HEK293 (cell line): ENCODE results near the gene PLXND1.
A peak's percentile ranks its signal among the peaks of the same experiment; 100 is the strongest.

Experiments
- CTCF ChIA-PET: fragments of 350-600 bp; formaldehyde crosslinking; extraction: SDS; loops from one replicate; lab custom pipeline; 2021; ENCODE audit warnings: antibody characterized with exemption; lab: Yijun Ruan, JAX
- POLR2A ChIA-PET: fragments of 300-600 bp; formaldehyde crosslinking; extraction: SDS; loops from one replicate; lab custom pipeline; 2020; ENCODE audit warnings: antibody characterized with exemption, inconsistent platforms; lab: Yijun Ruan, JAX
- H3K27ac ChIP-seq: fragments of 200-500 bp; sonication (Bioruptor generic); 2 replicates; pipeline ENCODE4 v1.5.1; 2014; ENCODE audit warnings: low read depth, low read length, control low read depth, inconsistent platforms; ENCODE audit errors: extremely low read depth
- H3K36me3 ChIP-seq, 2 experiments: fragments of 200-500 bp in 1 of 2; sonication (Bioruptor generic) in 1 of 2; 1 replicate in 1 of 2; 2 replicates in 1 of 2; pipeline ENCODE4 v1.5.1; 2014 to 2017; ENCODE audit warnings: inconsistent platforms in 2 of 2, low read length in 2 of 2; ENCODE audit not compliant: control insufficient read depth in 2 of 2, insufficient read depth in 1 of 2
- H3K4me1 ChIP-seq: fragments of 200-500 bp; sonication (Bioruptor generic); 2 replicates; pipeline ENCODE4 v1.5.1; 2014; ENCODE audit warnings: mild to moderate bottlenecking, low read length, inconsistent platforms; ENCODE audit not compliant: control insufficient read depth, insufficient read depth
- H3K4me3 ChIP-seq: 2 replicates; pipeline ENCODE4 v1.5.1; 2011; ENCODE audit warnings: low read depth, mild to moderate bottlenecking, control low read depth, low read length, moderate library complexity
- H3K9me3 ChIP-seq: fragments of 200-500 bp; sonication (Bioruptor generic); 2 replicates; pipeline ENCODE4 v1.5.1; 2014; ENCODE audit warnings: low read depth, low read length, inconsistent platforms; ENCODE audit not compliant: control insufficient read depth, insufficient read depth
- AEBP2 ChIP-seq: fragments of 450-650 bp; formaldehyde crosslinking; IDR thresholded peaks from 2 replicates; pipeline ENCODE4 v1.5.1; 2016; ENCODE audit warnings: missing biosample characterization, missing genetic modification characterization, borderline replicate concordance
- BCL11B ChIP-seq: fragments of 450-650 bp; formaldehyde crosslinking; IDR thresholded peaks from 2 replicates; pipeline ENCODE4 v1.5.1; 2016; ENCODE audit warnings: low read depth, missing biosample characterization, missing genetic modification characterization
- MEIS1 ChIP-seq: sonication (generic); formaldehyde crosslinking; IDR thresholded peaks from 2 replicates; pipeline ENCODE4 v1.8.1; 2022; ENCODE audit warnings: missing genetic modification reagents, mild to moderate bottlenecking, borderline replicate concordance
- ZBTB48 ChIP-seq: fragments of 450-650 bp; formaldehyde crosslinking; IDR thresholded peaks from 2 replicates; pipeline ENCODE4 v1.5.1; 2016; ENCODE audit warnings: missing biosample characterization, missing genetic modification characterization
- ZFHX2 ChIP-seq: fragments of 450-650 bp; formaldehyde crosslinking; conservative IDR thresholded peaks from 2 replicates; pipeline ENCODE4 v1.5.1; 2016; ENCODE audit warnings: missing biosample characterization, missing genetic modification characterization
- ZIC2 ChIP-seq: fragments of 450-650 bp; formaldehyde crosslinking; IDR thresholded peaks from 2 replicates; pipeline ENCODE4 v1.5.1; 2016; ENCODE audit warnings: missing biosample characterization, missing genetic modification characterization
- ZNF112 ChIP-seq: fragments of 450-650 bp; formaldehyde crosslinking; IDR thresholded peaks from 2 replicates; pipeline ENCODE4 v1.5.0; 2017; ENCODE audit warnings: missing biosample characterization, missing genetic modification characterization
- ZNF148 ChIP-seq: fragments of 450-650 bp; formaldehyde crosslinking; IDR thresholded peaks from 2 replicates; pipeline ENCODE4 v1.5.0; 2017; ENCODE audit warnings: missing biosample characterization, missing genetic modification characterization, borderline replicate concordance
- ZNF175 ChIP-seq: fragments of 450-650 bp; formaldehyde crosslinking; IDR thresholded peaks from 2 replicates; pipeline ENCODE4 v1.5.1; 2016; ENCODE audit warnings: missing biosample characterization, missing genetic modification characterization
- ZNF239 ChIP-seq: fragments of 450-650 bp; formaldehyde crosslinking; IDR thresholded peaks from 2 replicates; pipeline ENCODE4 v1.5.1; 2016; ENCODE audit warnings: missing biosample characterization, missing genetic modification characterization
- ZNF514 ChIP-seq: fragments of 450-650 bp; formaldehyde crosslinking; IDR thresholded peaks from 2 replicates; pipeline ENCODE4 v1.5.1; 2016; ENCODE audit warnings: missing biosample characterization, missing genetic modification characterization
- ZNF518A ChIP-seq: fragments of 450-650 bp; formaldehyde crosslinking; conservative IDR thresholded peaks from 2 replicates; pipeline ENCODE4 v1.5.1; 2016; ENCODE audit warnings: low read depth, missing biosample characterization, missing genetic modification characterization
- ZNF529 ChIP-seq: fragments of 450-650 bp; formaldehyde crosslinking; IDR thresholded peaks from 2 replicates; pipeline ENCODE4 v1.5.1; 2017; ENCODE audit warnings: missing genetic modification characterization, missing biosample characterization; ENCODE audit not compliant: insufficient replicate concordance
- ZNF549 ChIP-seq: fragments of 450-650 bp; IDR thresholded peaks from 2 replicates; pipeline ENCODE4 v1.5.1; 2018; ENCODE audit warnings: missing biosample characterization, missing genetic modification characterization, mild to moderate bottlenecking, inconsistent platforms, moderate library complexity
- ZNF660 ChIP-seq: fragments of 450-650 bp; IDR thresholded peaks from 2 replicates; pipeline ENCODE4 v1.5.1; 2018; ENCODE audit warnings: missing biosample characterization, mild to moderate bottlenecking, missing genetic modification characterization
- ZNF768 ChIP-seq: fragments of 450-650 bp; formaldehyde crosslinking; IDR thresholded peaks from 2 replicates; pipeline ENCODE4 v1.5.1; 2018; ENCODE audit warnings: missing biosample characterization, mild to moderate bottlenecking, missing genetic modification characterization
- TF ChIP-seq, protein P1 (sequence below): fragments of 450-650 bp; formaldehyde crosslinking; IDR thresholded peaks from 2 replicates; pipeline ENCODE4 v1.5.1; 2017; ENCODE audit warnings: missing biosample characterization, mild to moderate bottlenecking, missing genetic modification characterization, moderate library complexity

The PLXND1 gene

GRCh38 chr3:129613367-129613740 lies 6.9 kb upstream of the PLXND1 start:
- POLR2A ChIA-PET: interaction anchor here (0.6 to 1.1 kb wide), 2 partner anchors 12 to 284 kb away, joined by 3 to 5 read pairs; no protein-coding TSS in a partner anchor
- Histone ChIP-seq H3K4me3 (no peak overlapping the region), H3K27ac (no peak overlapping the region), H3K9me3 (no peaks in the 10 kb centered on the region), H3K4me1 (0 out of 2 replicates have a peak, but pooled peaks cover 3% of the 10 kb centered on the region), H3K36me3 (no peaks in the 10 kb centered on the region)
- no peak for TF ChIP-seq BCL11B
- TF ChIP-seq, protein P1, sequence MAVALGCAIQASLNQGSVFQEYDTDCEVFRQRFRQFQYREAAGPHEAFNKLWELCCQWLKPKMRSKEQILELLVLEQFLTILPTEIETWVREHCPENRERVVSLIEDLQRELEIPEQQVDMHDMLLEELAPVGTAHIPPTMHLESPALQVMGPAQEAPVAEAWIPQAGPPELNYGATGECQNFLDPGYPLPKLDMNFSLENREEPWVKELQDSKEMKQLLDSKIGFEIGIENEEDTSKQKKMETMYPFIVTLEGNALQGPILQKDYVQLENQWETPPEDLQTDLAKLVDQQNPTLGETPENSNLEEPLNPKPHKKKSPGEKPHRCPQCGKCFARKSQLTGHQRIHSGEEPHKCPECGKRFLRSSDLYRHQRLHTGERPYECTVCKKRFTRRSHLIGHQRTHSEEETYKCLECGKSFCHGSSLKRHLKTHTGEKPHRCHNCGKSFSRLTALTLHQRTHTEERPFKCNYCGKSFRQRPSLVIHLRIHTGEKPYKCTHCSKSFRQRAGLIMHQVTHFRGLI (tag by site-specific recombination): no peak
- TF ChIP-seq ZNF768: no peak
- no peak for TF ChIP-seq ZBTB48 (tag by site-specific recombination)
- TF ChIP-seq MEIS1: no peak
- no peak for TF ChIP-seq ZNF175 (tag by site-specific recombination)
- no peak for TF ChIP-seq ZNF529 (tag by site-specific recombination)
- no peak for TF ChIP-seq AEBP2
- no peak for TF ChIP-seq ZNF518A (tag by site-specific recombination)
- TF ChIP-seq ZNF239 (tag by site-specific recombination): no peak
- no peak for TF ChIP-seq ZNF514
- no peak for TF ChIP-seq ZNF112 (tag by site-specific recombination)
- CTCF ChIA-PET: interaction anchor here (1.0 kb wide), 1 partner anchor 123 kb away, joined by 4 read pairs; no protein-coding TSS in a partner anchor

- Histone ChIP-seq H3K9me3 (no peaks in the 10 kb centered on the region), H3K4me1 (0 out of 2 replicates have a peak, but pooled peaks cover 3% of the 10 kb centered on the region), H3K4me3 (no peak overlapping the region), H3K36me3 (no peaks in the 10 kb centered on the region), H3K27ac (no peak overlapping the region)
- no peak for TF ChIP-seq ZNF549 (tag by site-specific recombination)
- 0 out of 2 replicates have a peak, but pooled peaks have one; percentile 19 for TF ChIP-seq ZIC2 (tag by site-specific recombination)
- 0 out of 2 replicates have a peak, but pooled peaks have one; percentile 25 for TF ChIP-seq ZNF660 (tag by site-specific recombination)
- TF ChIP-seq ZNF148 (tag by site-specific recombination): no peak
- TF ChIP-seq ZFHX2: peak; percentile 21; the same call in 1 of the 2 replicates
- CTCF ChIA-PET: interaction anchor here (1.0 kb wide), 1 partner anchor 123 kb away, joined by 4 read pairs; no protein-coding TSS in a partner anchor
- POLR2A ChIA-PET: interaction anchor here (0.6 to 1.1 kb wide), 2 partner anchors 12 to 284 kb away, joined by 3 to 5 read pairs; no protein-coding TSS in a partner anchor
Measured at GRCh38 chr3:129612534-129613366, 6.3 kb upstream of the PLXND1 start.
